MM.1S (cell line): Measurements from ENCODE around the gene FFAR2.

Experiments used
- EZH2 ChIP-seq: fragments of 300-600 bp; sonication (generic); optimal IDR thresholded peaks from 2 replicates; pipeline ENCODE3; 2017; ENCODE audit warnings: low read depth, mild to moderate bottlenecking, antibody characterized with exemption, low read length, mixed read lengths
- EZH2phosphoT487 ChIP-seq: fragments of 300-600 bp; sonication (generic); IDR thresholded peaks from 2 replicates; pipeline ENCODE4 v1.6.1; 2018; ENCODE audit warnings: antibody characterized with exemption, low read length
- TF ChIP-seq, protein P1 (sequence below): fragments of 300-600 bp; sonication (generic); IDR thresholded peaks from 2 replicates; pipeline ENCODE4 v1.5.1; 2016; ENCODE audit warnings: antibody characterized with exemption, low read length, mixed read lengths

DNA sequence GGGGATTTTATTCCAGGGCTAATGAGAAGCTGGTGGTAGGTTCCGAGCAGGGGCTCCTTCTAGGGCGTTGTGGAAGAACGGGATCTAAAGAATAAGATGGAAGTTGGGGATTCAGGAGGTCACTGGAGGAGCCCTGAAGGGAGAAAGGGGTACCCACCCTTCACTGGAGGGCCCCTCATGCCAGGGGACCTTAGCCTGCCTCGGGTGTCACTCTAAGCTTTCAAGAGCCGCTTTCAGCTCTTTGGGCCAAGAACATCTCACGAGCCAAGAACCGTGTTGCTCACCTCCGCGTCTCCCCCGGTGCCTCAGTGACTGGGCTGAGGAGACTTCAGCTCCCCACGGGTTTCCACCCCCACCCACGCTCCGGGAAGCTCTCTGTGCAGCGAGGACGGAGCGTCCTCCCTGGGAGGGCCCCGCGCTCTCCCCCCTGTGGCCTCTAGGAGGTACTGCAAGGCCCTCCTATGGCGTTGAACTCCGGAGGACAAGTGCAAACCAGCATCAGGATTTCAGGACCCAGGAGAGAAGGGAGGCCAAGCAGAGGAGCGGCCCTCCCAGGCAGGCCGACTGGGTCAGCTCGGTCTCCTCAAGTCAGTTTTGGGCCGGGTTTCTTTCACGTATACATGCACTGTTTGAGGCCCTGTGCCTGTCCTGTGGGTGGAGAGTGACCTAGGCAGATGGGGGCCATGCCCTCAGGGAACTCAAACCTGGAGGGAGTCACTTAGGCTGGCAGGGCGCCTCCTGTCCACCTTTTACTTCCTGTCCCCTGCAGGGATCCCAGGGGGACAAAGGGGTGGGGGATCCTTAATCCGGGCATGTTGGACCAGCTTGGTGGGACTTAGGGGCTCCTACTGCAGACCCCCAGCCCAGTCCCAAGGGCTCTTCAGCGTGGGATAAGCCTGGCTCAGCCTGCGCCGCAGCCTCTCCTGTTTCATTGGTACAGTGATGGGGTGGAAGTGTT, 47.3 kb downstream of the FFAR2 start:
- TF ChIP-seq, protein P1, sequence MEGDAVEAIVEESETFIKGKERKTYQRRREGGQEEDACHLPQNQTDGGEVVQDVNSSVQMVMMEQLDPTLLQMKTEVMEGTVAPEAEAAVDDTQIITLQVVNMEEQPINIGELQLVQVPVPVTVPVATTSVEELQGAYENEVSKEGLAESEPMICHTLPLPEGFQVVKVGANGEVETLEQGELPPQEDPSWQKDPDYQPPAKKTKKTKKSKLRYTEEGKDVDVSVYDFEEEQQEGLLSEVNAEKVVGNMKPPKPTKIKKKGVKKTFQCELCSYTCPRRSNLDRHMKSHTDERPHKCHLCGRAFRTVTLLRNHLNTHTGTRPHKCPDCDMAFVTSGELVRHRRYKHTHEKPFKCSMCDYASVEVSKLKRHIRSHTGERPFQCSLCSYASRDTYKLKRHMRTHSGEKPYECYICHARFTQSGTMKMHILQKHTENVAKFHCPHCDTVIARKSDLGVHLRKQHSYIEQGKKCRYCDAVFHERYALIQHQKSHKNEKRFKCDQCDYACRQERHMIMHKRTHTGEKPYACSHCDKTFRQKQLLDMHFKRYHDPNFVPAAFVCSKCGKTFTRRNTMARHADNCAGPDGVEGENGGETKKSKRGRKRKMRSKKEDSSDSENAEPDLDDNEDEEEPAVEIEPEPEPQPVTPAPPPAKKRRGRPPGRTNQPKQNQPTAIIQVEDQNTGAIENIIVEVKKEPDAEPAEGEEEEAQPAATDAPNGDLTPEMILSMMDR = peak; percentile 93
- TF ChIP-seq EZH2 = no peak
- no peak for TF ChIP-seq EZH2phosphoT487
